Osteoblast (primary cell): ENCODE measurements around the gene KRTAP10-2. TPM values are rescaled to one million over a fixed set of nuclear protein-coding genes. Genes with fewer than 3 reads are reported as not detected.

ENCODE experiments used
- DNase-seq: peaks from one replicate; pipeline ENCODE4 v3.0.0; 2011; ENCODE audit warnings: low spot score, mixed read lengths; ENCODE audit not compliant: insufficient read length; ENCODE audit errors: missing footprints
- H2AFZ ChIP-seq: 2 replicates; pipeline ENCODE4 v1.6.0; 2011; ENCODE audit warnings: mild to moderate bottlenecking, low read length
- H3K27ac ChIP-seq: 2 replicates; pipeline ENCODE4 v1.5.1; 2011; ENCODE audit warnings: mild to moderate bottlenecking, low read depth, low read length, moderate library complexity
- H3K27me3 ChIP-seq: 2 replicates; pipeline ENCODE4 v1.6.0; 2012; ENCODE audit warnings: mild to moderate bottlenecking, control low read depth, inconsistent platforms, low read length, moderate library complexity; ENCODE audit not compliant: insufficient read depth
- H3K36me3 ChIP-seq: 2 replicates; pipeline ENCODE4 v1.5.1; 2011; ENCODE audit warnings: mild to moderate bottlenecking, low read length, control low read depth, moderate library complexity; ENCODE audit not compliant: insufficient read depth
- H3K4me1 ChIP-seq: 2 replicates; pipeline ENCODE4 v1.5.1; 2011; ENCODE audit warnings: mild to moderate bottlenecking, low read length, control low read depth, moderate library complexity; ENCODE audit not compliant: insufficient read depth
- H3K4me2 ChIP-seq: 2 replicates; pipeline ENCODE4 v1.6.0; 2011; ENCODE audit warnings: mild to moderate bottlenecking, low read length; ENCODE audit not compliant: insufficient read depth
- H3K4me3 ChIP-seq: fragments of 200-600 bp; sonication (generic); 3 replicates; pipeline ENCODE4 v1.5.1; 2012; ENCODE audit warnings: mild to moderate bottlenecking, low read length, inconsistent platforms; ENCODE audit not compliant: insufficient read depth
- H3K79me2 ChIP-seq: 2 replicates; pipeline ENCODE4 v1.6.0; 2012; ENCODE audit warnings: mild to moderate bottlenecking, low read length, control low read depth, inconsistent platforms; ENCODE audit not compliant: insufficient read depth
- H3K9me3 ChIP-seq: 2 replicates; pipeline ENCODE4 v1.5.1; 2011; ENCODE audit warnings: low read depth, low read length, control low read depth
- H4K20me1 ChIP-seq: 2 replicates; pipeline ENCODE4 v1.6.0; 2012; ENCODE audit warnings: mild to moderate bottlenecking, low read length, control low read depth; ENCODE audit not compliant: insufficient read depth
- CTCF ChIP-seq: IDR thresholded peaks from 2 replicates; pipeline ENCODE4 v1.5.1; 2011; ENCODE audit warnings: mild to moderate bottlenecking, low read depth, low read length, moderate library complexity; ENCODE audit errors: extremely low read depth
- total RNA-seq: library from RNA; depleted of rRNA; stranded (reverse); fragments of >200 nt; gene quantifications from 2 replicates; pipeline ENCODE4 v1.2.3, GENCODE V29; 2012

Gene KRTAP10-2
- total RNA-seq, 1 donor, result not detected

DNA sequence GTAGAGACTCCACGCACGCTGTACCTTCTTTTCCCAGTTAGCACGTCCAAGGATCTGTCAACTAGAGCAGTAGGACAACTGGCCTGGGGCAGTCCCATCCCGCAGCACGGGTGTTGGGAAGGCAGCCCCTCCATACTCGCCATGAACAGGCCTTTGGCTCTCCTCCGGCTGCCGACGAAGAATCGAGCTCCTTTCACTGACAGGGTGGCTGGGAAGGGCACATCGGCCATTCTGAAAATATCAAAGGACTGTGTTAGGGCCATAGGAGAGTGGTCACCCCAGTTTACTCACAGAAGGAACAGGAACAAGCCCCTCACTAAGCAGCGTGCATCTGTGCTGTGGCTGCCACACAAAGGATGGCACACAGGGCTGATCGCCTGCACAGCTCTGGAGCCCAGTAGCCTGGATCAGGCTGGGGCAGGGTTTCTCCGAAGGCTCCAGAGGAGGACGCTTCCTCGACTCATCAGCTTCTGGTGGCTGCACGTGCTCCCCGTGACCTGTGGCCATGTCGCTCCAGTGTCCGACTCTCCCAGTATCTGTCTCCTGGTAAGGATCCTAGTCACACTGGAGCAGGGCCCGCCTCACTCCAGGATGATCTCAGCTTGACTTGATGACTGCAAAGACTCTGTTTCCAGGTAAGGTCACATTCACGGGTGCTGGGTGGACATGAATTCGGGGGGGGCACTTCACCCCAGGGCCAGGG lies 20.3 kb downstream of the KRTAP10-2 start:
- no peaks in the 10 kb centered on the region for H3K79me2 ChIP-seq
- H3K4me2 ChIP-seq, result no peak overlapping the region
- no peaks in the 10 kb centered on the region for H4K20me1 ChIP-seq
- no peak overlapping the region for H3K4me3 ChIP-seq
- H2AFZ ChIP-seq, result no peak overlapping the region
- H3K4me1 ChIP-seq, result no peaks in the 10 kb centered on the region
- H3K27ac ChIP-seq, result no peak overlapping the region
- no peaks in the 10 kb centered on the region for H3K36me3 ChIP-seq
- no peaks in the 10 kb centered on the region for H3K27me3 ChIP-seq
- peak; percentile 48 for DNase-seq
- TF ChIP-seq CTCF, result no peak
- H3K9me3 ChIP-seq, result no peaks in the 10 kb centered on the region

DNA sequence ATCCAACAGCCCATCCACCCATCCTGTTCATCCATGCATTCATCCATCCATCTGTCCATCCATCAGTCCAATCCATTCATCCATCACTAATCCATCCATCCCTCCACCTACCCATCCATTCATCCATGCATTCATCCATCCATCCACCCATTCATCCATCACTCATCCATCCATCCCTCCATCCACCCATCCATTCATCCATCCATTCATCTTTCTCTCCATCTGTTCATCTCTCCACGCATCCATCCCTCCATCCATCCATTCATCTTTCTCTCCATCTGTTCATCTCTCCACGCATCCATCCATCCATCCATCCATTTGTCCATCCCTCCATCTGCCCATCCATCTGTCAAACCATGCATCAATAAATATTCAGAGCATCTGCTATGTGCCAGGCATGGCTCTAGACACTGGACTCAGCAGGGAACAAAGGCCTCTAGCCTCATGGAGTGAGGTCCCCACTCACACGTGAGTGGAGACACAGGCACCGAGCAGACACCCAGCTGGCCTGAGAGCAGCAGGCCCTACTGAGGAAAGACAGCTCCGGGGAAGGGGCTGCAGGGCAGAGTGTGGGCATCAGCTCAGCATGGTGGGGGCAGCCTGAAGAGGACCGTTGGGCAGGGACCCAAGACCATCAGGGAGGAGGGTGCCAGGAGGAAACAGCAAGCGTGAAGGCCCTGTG lies 20.9 kb downstream of the KRTAP10-2 start:
- Histone ChIP-seq H3K9me3 (no peaks in the 10 kb centered on the region), H3K4me2 (no peak overlapping the region), H3K27ac (no peak overlapping the region), H2AFZ (no peak overlapping the region), H3K4me3 (no peak overlapping the region), H3K4me1 (no peaks in the 10 kb centered on the region), H4K20me1 (no peaks in the 10 kb centered on the region), H3K27me3 (no peaks in the 10 kb centered on the region), H3K79me2 (no peaks in the 10 kb centered on the region), H3K36me3 (no peaks in the 10 kb centered on the region)
- peak; percentile 65 for DNase-seq
- TF ChIP-seq CTCF, result no peak

GRCh38 chr21:44529503-44530125 lies 21.7 kb downstream of the KRTAP10-2 start:
- Histone ChIP-seq H3K9me3 (no peaks in the 10 kb centered on the region), H2AFZ (no peak overlapping the region), H3K4me2 (no peak overlapping the region), H3K27me3 (no peaks in the 10 kb centered on the region), H3K27ac (no peak overlapping the region), H3K4me3 (no peak overlapping the region), H3K36me3 (no peaks in the 10 kb centered on the region), H3K79me2 (no peaks in the 10 kb centered on the region), H4K20me1 (no peaks in the 10 kb centered on the region), H3K4me1 (no peaks in the 10 kb centered on the region)
- peak; percentile 81 for DNase-seq
- TF ChIP-seq CTCF, result no peak

GRCh38 chr21:44529011-44529421 lies 22.3 kb downstream of the KRTAP10-2 start:
- H3K79me2 ChIP-seq, result no peaks in the 10 kb centered on the region
- no peak overlapping the region for H3K4me2 ChIP-seq
- no peak overlapping the region for H3K27ac ChIP-seq
- no peaks in the 10 kb centered on the region for H3K9me3 ChIP-seq
- no peaks in the 10 kb centered on the region for H3K4me1 ChIP-seq
- H3K27me3 ChIP-seq, result no peaks in the 10 kb centered on the region
- no peaks in the 10 kb centered on the region for H4K20me1 ChIP-seq
- DNase-seq, result peak; percentile 61
- no peak overlapping the region for H3K4me3 ChIP-seq
- no peak overlapping the region for H2AFZ ChIP-seq
- no peaks in the 10 kb centered on the region for H3K36me3 ChIP-seq
- TF ChIP-seq CTCF, result no peak
